Fibroblast of lung (primary cell): Measurements from ENCODE around the gene SLC43A1. TPM values are rescaled to one million over a fixed set of nuclear protein-coding genes. Genes with fewer than 3 reads are reported as not detected.

Source experiments
- DNase-seq, 2 donors: peaks; one replicate each; pipeline versions ENCODE4 v3.0.0 to v3.0.0-alpha.2; 2010; ENCODE audit warnings: low read depth in 2 of 2
- H2AFZ ChIP-seq: 2 replicates; pipeline ENCODE4 v1.5.1; 2012; ENCODE audit warnings: low read length, control low read depth, inconsistent platforms
- H3K27ac ChIP-seq: 2 replicates; pipeline ENCODE4 v1.5.1; 2011; ENCODE audit warnings: low read length, control low read depth; ENCODE audit not compliant: insufficient read depth
- H3K27me3 ChIP-seq: 2 replicates; pipeline ENCODE4 v1.5.1; 2011; ENCODE audit warnings: mild to moderate bottlenecking, low read length; ENCODE audit not compliant: control insufficient read depth, insufficient read depth
- H3K36me3 ChIP-seq: 2 replicates; pipeline ENCODE4 v1.5.1; 2011; ENCODE audit warnings: low read length; ENCODE audit not compliant: control insufficient read depth, insufficient read depth
- H3K4me1 ChIP-seq: 2 replicates; pipeline ENCODE4 v1.5.1; 2011; ENCODE audit warnings: low read length; ENCODE audit not compliant: control insufficient read depth, insufficient read depth; ENCODE audit errors: extremely low read depth
- H3K4me2 ChIP-seq: 2 replicates; pipeline ENCODE4 v1.5.1; 2011; ENCODE audit warnings: low read length, control low read depth; ENCODE audit not compliant: insufficient read depth; ENCODE audit errors: extremely low read depth
- H3K4me3 ChIP-seq, 4 experiments: fragments of 200-600 bp in 1 of 4; sonication (generic) in 1 of 4; replicated peaks in 1 of 4; 2 replicates each; pipeline ENCODE4 v1.5.1; 2011 to 2016; ENCODE audit warnings: low read length in 4 of 4, low read depth in 3 of 4, mild to moderate bottlenecking in 3 of 4, control low read depth in 2 of 4, inconsistent platforms in 1 of 4, mixed read lengths in 1 of 4; ENCODE audit not compliant: insufficient read depth in 1 of 4; ENCODE audit errors: control extremely low read depth in 1 of 4
- H3K79me2 ChIP-seq: 2 replicates; pipeline ENCODE4 v1.5.1; 2012; ENCODE audit warnings: mild to moderate bottlenecking, low read length, inconsistent platforms; ENCODE audit not compliant: control insufficient read depth, insufficient read depth
- H3K9ac ChIP-seq: 2 replicates; pipeline ENCODE4 v1.5.1; 2011; ENCODE audit warnings: mild to moderate bottlenecking, low read length, control low read depth; ENCODE audit not compliant: insufficient read depth
- H3K9me3 ChIP-seq: 2 replicates; pipeline ENCODE4 v1.5.1; 2012; ENCODE audit warnings: low read depth, low read length; ENCODE audit not compliant: control insufficient read depth, insufficient read depth
- H4K20me1 ChIP-seq: 2 replicates; pipeline ENCODE4 v1.5.1; 2011; ENCODE audit warnings: low read length; ENCODE audit not compliant: control insufficient read depth, insufficient read depth; ENCODE audit errors: extremely low read depth
- CTCF ChIP-seq, 2 donors: IDR thresholded peaks in 1 of 2; conservative IDR thresholded peaks in 1 of 2; 1 replicate in 1 of 2; 2 replicates in 1 of 2; pipeline ENCODE4 v1.5.1; 2011 to 2012; ENCODE audit warnings: low read length in 2 of 2, control low read depth in 1 of 2, inconsistent platforms in 1 of 2, low read depth in 1 of 2, mild to moderate bottlenecking in 1 of 2
- EZH2 ChIP-seq: IDR thresholded peaks from 2 replicates; pipeline ENCODE4 v1.5.1; 2012; ENCODE audit warnings: low read length, control low read depth, mild to moderate bottlenecking; ENCODE audit errors: missing control alignments
- polyA minus RNA-seq: library from RNA; depleted of rRNA, polyadenylated mRNA; stranded (reverse); fragments of >200 nt; gene quantifications from 2 replicates; pipeline ENCODE4 v1.2.3, GENCODE V29; 2011; ENCODE audit warnings: low replicate concordance
- polyA plus RNA-seq, 2 donors: library from polyadenylated mRNA; depleted of rRNA in 1 of 2; stranded (reverse) in 1 of 2; unstranded in 1 of 2; fragments of >200 nt; gene quantifications; 2 replicates each; pipeline ENCODE4 v1.2.1, GENCODE V29; 2011 to 2012; ENCODE audit warnings: missing spikeins in 1 of 2
- total RNA-seq: library from RNA; depleted of rRNA; stranded (reverse); fragments of >200 nt; gene quantifications from 2 replicates; pipeline ENCODE4 v1.2.1, GENCODE V29; 2014

Gene SLC43A1
- total RNA-seq (19.8 and 20.8 TPM in 2 replicates), polyA plus RNA-seq (12.3 and 13.2 TPM in 2 replicates), polyA minus RNA-seq (57.0 and 60.5 TPM in 2 replicates)
- 11.7 TPM in 2 replicates for polyA plus RNA-seq (2012)

- H3K27me3 ChIP-seq: no peaks in the 10 kb centered on the region
- H3K9me3 ChIP-seq: no peaks in the 10 kb centered on the region
- H3K27ac ChIP-seq: peak within 1 kb of the TSS; percentile 50
- H4K20me1 ChIP-seq: no peaks in the 10 kb centered on the region
- H3K79me2 ChIP-seq: no peaks in the 10 kb centered on the region
- peak within 1 kb of the TSS; percentile 91 for H3K4me2 ChIP-seq
- peak; percentile 58 to 72 for DNase-seq
- TF ChIP-seq CTCF (conservative IDR thresholded peaks at IDR 0.05 in 1 of 2, IDR thresholded peaks at IDR 0.05 in 1 of 2; ENCODE audit: low read depth in 1 of 2, low read length in 2 of 2): peak in 1 of 2 donors; percentile 9
- TF ChIP-seq EZH2: no peak
- peak within 1 kb of the TSS; percentile 80 to 92 (median 88) for H3K4me3 ChIP-seq
- H2AFZ ChIP-seq: peak within 1 kb of the TSS; percentile 87
- peaks cover 3% of the 10 kb centered on the region for H3K36me3 ChIP-seq
- H3K4me1 ChIP-seq: peaks cover 3% of the 10 kb centered on the region
- peak within 1 kb of the TSS; percentile 69 for H3K9ac ChIP-seq
Observed at GRCh38 chr11:57515332-57516060, at the start of gene SLC43A1. Gene SLC43A1 (minus strand): TSS chr11:57515702. CDS start chr11:57514111, 1,591 bp downstream.

- Histone ChIP-seq H3K4me3 (no peak overlapping the region), H3K79me2 (peaks cover 12% of the 10 kb centered on the region), H3K36me3 (peaks cover 7% of the 10 kb centered on the region), H3K27ac (no peak overlapping the region), H3K9ac (no peak overlapping the region), H3K27me3 (no peaks in the 10 kb centered on the region), H4K20me1 (no peaks in the 10 kb centered on the region), H3K4me2 (no peak overlapping the region), H3K4me1 (peaks cover 3% of the 10 kb centered on the region), H3K9me3 (no peaks in the 10 kb centered on the region), H2AFZ (no peak overlapping the region)
- TF ChIP-seq CTCF (conservative IDR thresholded peaks at IDR 0.05 in 1 of 2, IDR thresholded peaks at IDR 0.05 in 1 of 2; ENCODE audit: low read depth in 1 of 2, low read length in 2 of 2) (no peak), EZH2 (no peak)
- no peak for DNase-seq
Observed at GRCh38 chr11:57562596-57562995, 47.1 kb upstream of the SLC43A1 start.

GRCh38 chr11:57560146-57560545 is 44.6 kb upstream of the SLC43A1 start:
- no peaks in the 10 kb centered on the region for H3K4me1 ChIP-seq
- H4K20me1 ChIP-seq: no peaks in the 10 kb centered on the region
- no peak for DNase-seq
- H3K9me3 ChIP-seq: no peaks in the 10 kb centered on the region
- no peak overlapping the region for H3K27ac ChIP-seq
- H2AFZ ChIP-seq: no peak overlapping the region
- H3K27me3 ChIP-seq: no peaks in the 10 kb centered on the region
- peaks cover 13% of the 10 kb centered on the region for H3K36me3 ChIP-seq
- TF ChIP-seq CTCF (conservative IDR thresholded peaks at IDR 0.05 in 1 of 2, IDR thresholded peaks at IDR 0.05 in 1 of 2; ENCODE audit: low read depth in 1 of 2, low read length in 2 of 2): no peak
- TF ChIP-seq EZH2: no peak
- H3K9ac ChIP-seq: no peak overlapping the region
- H3K4me3 ChIP-seq: no peak overlapping the region
- H3K4me2 ChIP-seq: no peak overlapping the region
- H3K79me2 ChIP-seq: no peaks in the 10 kb centered on the region
